T47D (cell line): ENCODE results near the gene SRD5A2.

Experiments used
- DNase-seq, 2 experiments: peaks; one replicate each; pipeline versions ENCODE4 v3.0.0 to v3.0.0-alpha.2; 2011 to 2012; ENCODE audit warnings: low read depth in 1 of 2, low spot score in 1 of 2
- JUND ChIP-seq: IDR thresholded peaks from 2 replicates; pipeline ENCODE4 v1.6.1; 2012; ENCODE audit warnings: low read depth
- in situ Hi-C: cut with HindIII; loops from 2 replicates; pipeline ENCODE4 v1.10.0; 2016; ENCODE audit warnings: low sequenced_read_pairs, low pct_unique_long_range_greater_than_20kb

Gene SRD5A2

DNA sequence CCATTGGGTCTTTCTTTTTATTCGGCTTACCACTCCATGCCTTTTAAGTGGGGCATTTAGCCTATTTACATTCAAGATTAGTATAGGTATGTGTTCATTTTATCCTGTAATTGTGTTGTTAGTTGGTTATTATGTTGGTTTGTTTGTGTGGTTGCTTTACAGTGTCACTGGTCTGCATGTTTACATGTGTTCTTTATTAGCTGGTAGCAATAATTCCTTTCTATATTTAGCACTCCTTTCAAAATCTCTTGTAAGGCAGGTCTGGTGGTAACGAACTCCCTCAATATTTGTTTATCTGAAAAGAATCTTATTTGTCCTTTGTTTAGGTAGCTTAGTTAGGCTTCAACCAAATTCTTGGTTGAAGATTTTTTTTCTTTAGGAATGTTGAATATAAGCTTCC lies 97.5 kb downstream of the SRD5A2 start:
- no peak for DNase-seq
- in situ Hi-C loops, result no loop called here
- no peak for TF ChIP-seq JUND

DNA sequence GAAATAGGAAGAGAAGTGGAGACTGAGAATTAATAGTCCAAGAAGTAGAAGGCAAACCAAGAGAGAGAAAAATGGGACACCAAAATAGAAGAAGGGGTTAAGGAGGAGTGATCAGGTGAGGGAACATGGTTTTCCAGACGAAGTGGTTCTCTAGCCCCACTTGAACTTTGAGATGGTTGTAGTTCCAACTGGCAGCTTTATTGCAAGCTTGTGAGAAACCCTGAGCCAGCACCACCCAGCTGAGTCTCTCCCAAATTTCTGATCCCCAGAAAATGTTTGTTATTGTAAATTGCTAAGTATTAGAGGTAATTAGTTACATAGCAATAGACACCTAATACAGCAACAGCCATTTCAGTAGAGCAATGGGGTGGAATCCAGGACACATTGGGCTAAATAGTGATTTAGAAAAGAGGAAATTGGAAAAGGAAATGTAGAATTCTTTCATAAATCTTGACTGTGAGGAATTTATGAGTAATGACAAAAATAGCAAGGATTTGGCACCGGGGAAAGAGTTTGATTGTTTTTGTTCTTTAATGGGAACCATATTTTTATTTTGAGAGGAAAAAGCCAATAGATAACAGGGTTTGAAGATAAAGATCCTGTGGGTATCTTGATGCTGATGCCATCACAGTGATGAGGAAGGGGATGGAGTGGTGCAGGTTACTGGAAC lies 104.1 kb downstream of the SRD5A2 start:
- no peak for TF ChIP-seq JUND
- in situ Hi-C loops, result no loop called here
- DNase-seq, result no peak

DNA sequence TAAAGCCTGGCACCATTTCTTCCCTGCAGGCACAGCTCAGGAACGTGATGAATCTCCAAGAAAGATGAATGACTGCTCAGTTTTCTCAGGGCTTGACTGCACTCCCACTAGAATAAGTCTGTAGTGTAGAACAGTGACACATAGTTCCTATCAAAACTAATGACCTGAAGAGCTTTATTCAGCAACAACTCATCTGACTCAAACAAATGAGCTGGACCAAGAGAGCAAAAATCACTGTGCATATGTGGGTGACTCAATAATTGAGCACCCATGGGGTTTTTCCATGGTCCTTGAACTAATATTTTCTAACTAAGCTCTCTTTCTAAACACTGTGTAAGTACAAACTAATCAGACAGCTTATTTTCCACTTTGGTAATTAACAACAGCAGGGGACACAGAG lies 105.0 kb downstream of the SRD5A2 start:
- TF ChIP-seq JUND, result no peak
- no peak for DNase-seq
- in situ Hi-C loops, result no loop called here

DNA sequence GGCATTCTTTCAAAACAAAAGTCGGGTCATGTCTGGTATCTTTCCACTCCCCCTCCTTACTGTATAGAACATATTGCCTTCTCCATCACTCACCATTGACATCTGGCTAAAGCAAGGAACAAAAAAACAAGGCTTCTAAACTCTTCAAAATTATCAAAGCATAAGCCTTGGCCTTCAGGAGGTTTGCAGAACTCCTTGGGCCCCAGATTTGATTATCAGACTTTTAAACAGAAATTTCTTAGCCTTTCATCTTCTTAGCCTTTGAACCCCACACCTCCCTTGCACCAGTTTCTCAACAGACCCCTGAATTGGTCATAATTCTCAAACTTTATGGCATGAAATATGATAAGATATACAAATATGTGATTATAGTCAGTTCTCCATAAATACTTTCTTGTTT lies 106.4 kb downstream of the SRD5A2 start:
- in situ Hi-C loops, result no loop called here
- no peak for TF ChIP-seq JUND

More for the DNA sequence above, 106.4 kb downstream of the SRD5A2 start:
- no peak for DNase-seq
